ENCODE results near the gene HTR3E. TPM values are rescaled to one million over a fixed set of nuclear protein-coding genes. Genes with fewer than 3 reads are reported as not detected.

HTR3E gene
- total and polyA plus RNA-seq, 2 of the 13 experiments (the other 11 are each of a cell fraction or from before 2014, with no cell fraction given): not detected

DNA sequence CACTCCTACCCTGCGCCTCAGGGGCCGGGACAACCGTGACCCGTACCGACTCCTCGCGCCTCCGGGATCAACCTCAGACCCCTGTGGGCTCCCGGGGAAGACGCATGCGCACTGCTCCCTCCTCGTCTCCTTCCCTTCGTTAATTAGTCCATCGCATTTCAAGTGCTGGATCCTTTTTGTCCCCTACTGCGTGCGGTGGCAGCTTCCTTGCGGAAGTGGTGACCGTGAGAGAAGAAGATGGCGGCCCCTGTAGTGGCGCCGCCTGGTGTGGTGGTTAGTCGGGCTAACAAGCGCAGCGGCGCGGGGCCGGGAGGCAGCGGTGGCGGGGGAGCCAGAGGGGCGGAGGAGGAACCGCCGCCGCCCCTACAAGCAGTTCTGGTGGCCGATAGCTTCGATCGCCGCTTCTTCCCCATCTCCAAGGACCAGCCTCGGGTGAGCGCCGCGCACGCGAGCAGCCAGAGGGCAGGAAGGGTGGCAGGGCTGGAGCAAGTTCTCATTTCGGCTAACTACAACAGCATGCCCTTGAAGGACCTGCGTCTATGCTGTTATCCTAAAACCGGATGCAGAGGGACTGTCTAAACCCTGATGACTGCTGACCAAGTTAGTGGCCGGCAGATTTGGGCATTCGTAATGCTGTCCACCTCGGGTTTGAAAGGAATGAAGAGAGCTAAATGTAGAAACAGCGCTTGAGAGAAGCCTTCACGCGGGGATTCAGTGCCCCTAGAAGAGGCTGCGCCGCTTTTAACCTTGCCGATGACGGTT lies 38.5 kb downstream of the HTR3E start, which contains the start of gene EIF2B5 (continued):
- TF ChIP-seq SATB2 (CRISPR knock-in tag; IDR thresholded peaks at IDR 0.05) (no peak), ZNF274 (CRISPR knock-in tag; IDR thresholded peaks at IDR 0.05) (peak; percentile 22; the same call in 1 of the 2 replicates), MLLT10 (CRISPR knock-in tag; IDR thresholded peaks at IDR 0.05) (no peak), ZFP37 (CRISPR knock-in tag; IDR thresholded peaks at IDR 0.05; ENCODE audit: borderline replicate concordance) (0 out of 2 replicates have a peak, but pooled peaks have one; percentile 8), HNF4G (IDR thresholded peaks at IDR 0.05; ENCODE audit: borderline replicate concordance, low read depth, low read length) (no peak; the same call in 1 of the 2 replicates), HNF4G (CRISPR knock-in tag; IDR thresholded peaks at IDR 0.05; ENCODE audit: borderline replicate concordance, low read depth) (no peak; the same call in 1 of the 2 replicates), HNRNPH1 (optimal IDR thresholded peaks at IDR 0.05; ENCODE audit: low read depth, low read length) (no peak), MEIS2 (CRISPR knock-in tag; IDR thresholded peaks at IDR 0.05) (no peak; the same call in 1 of the 2 replicates), THYN1 (CRISPR knock-in tag; IDR thresholded peaks at IDR 0.05; ENCODE audit: borderline replicate concordance, low read depth) (no peak), XBP1 (CRISPR knock-in tag; IDR thresholded peaks at IDR 0.05) (no peak), RXRA (CRISPR knock-in tag; IDR thresholded peaks at IDR 0.05) (peak; percentile 73)
- TF ChIP-seq, protein P1, sequence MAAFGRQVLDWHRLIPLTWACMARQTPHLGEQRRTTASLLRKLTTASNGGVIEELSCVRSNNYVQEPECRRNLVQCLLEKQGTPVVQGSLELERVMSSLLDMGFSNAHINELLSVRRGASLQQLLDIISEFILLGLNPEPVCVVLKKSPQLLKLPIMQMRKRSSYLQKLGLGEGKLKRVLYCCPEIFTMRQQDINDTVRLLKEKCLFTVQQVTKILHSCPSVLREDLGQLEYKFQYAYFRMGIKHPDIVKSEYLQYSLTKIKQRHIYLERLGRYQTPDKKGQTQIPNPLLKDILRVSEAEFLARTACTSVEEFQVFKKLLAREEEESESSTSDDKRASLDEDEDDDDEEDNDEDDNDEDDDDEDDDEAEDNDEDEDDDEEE (CRISPR knock-in tag; IDR thresholded peaks at IDR 0.05): peak; percentile 64; the same call in 1 of the 2 replicates
- TF ChIP-seq, protein P2, sequence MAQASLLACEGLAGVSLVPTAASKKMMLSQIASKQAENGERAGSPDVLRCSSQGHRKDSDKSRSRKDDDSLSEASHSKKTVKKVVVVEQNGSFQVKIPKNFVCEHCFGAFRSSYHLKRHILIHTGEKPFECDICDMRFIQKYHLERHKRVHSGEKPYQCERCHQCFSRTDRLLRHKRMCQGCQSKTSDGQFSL (CRISPR knock-in tag; IDR thresholded peaks at IDR 0.05): no peak
- TF ChIP-seq, protein P3, sequence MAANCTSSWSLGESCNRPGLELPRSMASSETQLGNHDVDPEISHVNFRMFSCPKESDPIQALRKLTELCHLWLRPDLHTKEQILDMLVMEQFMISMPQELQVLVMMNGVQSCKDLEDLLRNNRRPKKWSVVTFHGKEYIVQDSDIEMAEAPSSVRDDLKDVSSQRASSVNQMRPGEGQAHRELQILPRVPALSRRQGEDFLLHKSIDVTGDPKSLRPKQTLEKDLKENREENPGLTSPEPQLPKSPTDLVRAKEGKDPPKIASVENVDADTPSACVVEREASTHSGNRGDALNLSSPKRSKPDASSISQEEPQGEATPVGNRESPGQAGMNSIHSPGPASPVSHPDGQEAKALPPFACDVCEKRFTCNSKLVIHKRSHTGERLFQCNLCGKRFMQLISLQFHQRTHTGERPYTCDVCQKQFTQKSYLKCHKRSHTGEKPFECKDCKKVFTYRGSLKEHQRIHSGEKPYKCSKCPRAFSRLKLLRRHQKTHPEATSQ (CRISPR knock-in tag; IDR thresholded peaks at IDR 0.05; ENCODE audit: borderline replicate concordance): no peak
- TF ChIP-seq, protein P4, sequence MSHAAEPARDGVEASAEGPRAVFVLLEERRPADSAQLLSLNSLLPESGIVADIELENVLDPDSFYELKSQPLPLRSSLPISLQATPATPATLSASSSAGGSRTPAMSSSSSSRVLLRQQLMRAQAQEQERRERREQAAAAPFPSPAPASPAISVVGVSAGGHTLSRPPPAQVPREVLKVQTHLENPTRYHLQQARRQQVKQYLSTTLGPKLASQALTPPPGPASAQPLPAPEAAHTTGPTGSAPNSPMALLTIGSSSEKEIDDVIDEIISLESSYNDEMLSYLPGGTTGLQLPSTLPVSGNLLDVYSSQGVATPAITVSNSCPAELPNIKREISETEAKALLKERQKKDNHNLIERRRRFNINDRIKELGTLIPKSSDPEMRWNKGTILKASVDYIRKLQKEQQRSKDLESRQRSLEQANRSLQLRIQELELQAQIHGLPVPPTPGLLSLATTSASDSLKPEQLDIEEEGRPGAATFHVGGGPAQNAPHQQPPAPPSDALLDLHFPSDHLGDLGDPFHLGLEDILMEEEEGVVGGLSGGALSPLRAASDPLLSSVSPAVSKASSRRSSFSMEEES (CRISPR knock-in tag; IDR thresholded peaks at IDR 0.05): no peak; the same call in none of the 2 replicates
- TF ChIP-seq, protein P5, sequence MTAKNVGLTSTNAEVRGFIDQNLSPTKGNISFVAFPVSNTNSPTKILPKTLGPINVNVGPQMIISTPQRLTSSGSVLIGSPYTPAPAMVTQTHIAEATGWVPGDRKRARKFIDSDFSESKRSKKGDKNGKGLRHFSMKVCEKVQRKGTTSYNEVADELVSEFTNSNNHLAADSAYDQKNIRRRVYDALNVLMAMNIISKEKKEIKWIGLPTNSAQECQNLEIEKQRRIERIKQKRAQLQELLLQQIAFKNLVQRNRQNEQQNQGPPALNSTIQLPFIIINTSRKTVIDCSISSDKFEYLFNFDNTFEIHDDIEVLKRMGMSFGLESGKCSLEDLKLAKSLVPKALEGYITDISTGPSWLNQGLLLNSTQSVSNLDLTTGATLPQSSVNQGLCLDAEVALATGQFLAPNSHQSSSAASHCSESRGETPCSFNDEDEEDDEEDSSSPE (CRISPR knock-in tag; IDR thresholded peaks at IDR 0.05): 0 out of 2 replicates have a peak, but pooled peaks have one; percentile 39
- TF ChIP-seq, protein P6, sequence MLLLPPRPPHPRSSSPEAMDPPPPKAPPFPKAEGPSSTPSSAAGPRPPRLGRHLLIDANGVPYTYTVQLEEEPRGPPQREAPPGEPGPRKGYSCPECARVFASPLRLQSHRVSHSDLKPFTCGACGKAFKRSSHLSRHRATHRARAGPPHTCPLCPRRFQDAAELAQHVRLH (CRISPR knock-in tag; IDR thresholded peaks at IDR 0.05; ENCODE audit: borderline replicate concordance, low read depth): peak; percentile 96
- TF ChIP-seq, protein P7, sequence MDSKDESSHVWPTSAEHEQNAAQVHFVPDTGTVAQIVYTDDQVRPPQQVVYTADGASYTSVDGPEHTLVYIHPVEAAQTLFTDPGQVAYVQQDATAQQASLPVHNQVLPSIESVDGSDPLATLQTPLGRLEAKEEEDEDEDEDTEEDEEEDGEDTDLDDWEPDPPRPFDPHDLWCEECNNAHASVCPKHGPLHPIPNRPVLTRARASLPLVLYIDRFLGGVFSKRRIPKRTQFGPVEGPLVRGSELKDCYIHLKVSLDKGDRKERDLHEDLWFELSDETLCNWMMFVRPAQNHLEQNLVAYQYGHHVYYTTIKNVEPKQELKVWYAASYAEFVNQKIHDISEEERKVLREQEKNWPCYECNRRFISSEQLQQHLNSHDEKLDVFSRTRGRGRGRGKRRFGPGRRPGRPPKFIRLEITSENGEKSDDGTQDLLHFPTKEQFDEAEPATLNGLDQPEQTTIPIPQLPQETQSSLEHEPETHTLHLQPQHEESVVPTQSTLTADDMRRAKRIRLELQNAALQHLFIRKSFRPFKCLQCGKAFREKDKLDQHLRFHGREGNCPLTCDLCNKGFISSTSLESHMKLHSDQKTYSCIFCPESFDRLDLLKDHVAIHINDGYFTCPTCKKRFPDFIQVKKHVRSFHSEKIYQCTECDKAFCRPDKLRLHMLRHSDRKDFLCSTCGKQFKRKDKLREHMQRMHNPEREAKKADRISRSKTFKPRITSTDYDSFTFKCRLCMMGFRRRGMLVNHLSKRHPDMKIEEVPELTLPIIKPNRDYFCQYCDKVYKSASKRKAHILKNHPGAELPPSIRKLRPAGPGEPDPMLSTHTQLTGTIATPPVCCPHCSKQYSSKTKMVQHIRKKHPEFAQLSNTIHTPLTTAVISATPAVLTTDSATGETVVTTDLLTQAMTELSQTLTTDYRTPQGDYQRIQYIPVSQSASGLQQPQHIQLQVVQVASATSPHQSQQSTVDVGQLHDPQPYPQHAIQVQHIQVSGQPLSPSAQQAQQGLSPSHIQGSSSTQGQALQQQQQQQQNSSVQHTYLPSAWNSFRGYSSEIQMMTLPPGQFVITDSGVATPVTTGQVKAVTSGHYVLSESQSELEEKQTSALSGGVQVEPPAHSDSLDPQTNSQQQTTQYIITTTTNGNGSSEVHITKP (CRISPR knock-in tag; IDR thresholded peaks at IDR 0.05; ENCODE audit: low read depth): peak; percentile 93

Data from HepG2 (cell line).